Measurements from ENCODE around the gene GPC2.

GRCh38 chr7:100190048-100190711 is 13.0 kb upstream of the GPC2 start:
- TF ChIP-seq CTCF (IDR thresholded peaks at IDR 0.05): peak in 2 of 6 experiments; percentile 20 to 27
- no peak for TF ChIP-seq POLR2A (IDR thresholded peaks at IDR 0.05)
